MV-4-11 (cell line): ENCODE results near the gene WNT3A.

ENCODE experiments used
- DNase-seq: peaks from one replicate; lab custom pipeline; 2025; lab: John Stamatoyannopoulos, UW

Gene WNT3A

GRCh38 chr1:227999056-227999930 lies 7.5 kb upstream of the WNT3A start:
- peak; percentile 76 for DNase-seq

DNA sequence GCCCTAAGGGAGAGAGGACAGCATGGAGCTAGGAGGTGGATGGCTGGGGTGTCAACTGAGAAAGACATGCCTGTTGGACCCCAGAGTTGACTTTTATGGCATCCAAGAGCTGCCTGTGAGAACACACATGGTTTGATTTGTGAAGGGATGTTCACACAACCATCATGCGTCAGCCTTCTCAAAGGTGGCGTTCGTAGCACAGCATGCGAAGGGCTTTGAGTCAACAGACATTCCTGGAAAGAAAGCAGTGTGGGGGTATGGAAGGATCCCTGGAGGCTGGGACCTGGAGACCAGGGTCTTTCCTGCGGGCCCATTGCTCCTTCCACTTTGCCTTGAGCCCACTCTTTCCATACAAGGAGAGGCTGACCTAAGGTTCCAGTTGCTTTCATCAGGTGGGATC lies 6.4 kb upstream of the WNT3A start:
- DNase-seq = no peak

DNA sequence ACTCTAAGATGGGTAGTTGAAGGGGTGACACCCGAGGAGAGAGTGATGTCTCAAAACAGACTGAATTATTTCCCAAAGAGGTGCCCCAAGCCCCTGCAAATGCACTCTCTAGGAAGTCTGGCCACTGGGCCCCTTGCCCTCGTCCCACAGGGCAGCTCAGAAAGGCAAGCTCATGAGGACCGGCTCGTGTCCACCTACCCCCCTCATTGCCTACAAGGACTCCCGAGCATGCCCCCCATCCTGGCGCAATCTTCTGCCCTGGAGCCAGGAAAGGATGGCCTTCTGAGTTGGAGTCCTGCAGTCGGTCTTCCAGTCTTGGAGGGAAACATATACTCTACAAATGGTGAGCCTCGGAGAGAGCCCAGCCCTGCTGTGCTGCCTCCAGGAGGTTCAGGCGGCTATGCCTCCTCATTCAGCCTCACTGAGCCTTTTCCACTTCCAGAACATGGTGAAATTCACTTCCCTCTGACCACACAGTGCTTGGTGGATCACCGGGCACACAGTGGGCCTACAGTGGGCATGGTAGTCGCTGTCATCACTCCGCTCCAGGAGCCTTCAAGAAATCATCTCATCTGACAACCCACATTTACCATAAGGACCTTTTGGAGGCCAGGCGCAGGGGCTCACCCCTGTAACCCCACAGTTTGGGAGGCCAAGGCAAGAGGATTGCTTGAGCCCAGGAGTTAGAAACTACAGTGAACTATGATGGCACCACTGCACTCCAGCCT lies 5.8 kb upstream of the WNT3A start:
- no peak for DNase-seq

DNA sequence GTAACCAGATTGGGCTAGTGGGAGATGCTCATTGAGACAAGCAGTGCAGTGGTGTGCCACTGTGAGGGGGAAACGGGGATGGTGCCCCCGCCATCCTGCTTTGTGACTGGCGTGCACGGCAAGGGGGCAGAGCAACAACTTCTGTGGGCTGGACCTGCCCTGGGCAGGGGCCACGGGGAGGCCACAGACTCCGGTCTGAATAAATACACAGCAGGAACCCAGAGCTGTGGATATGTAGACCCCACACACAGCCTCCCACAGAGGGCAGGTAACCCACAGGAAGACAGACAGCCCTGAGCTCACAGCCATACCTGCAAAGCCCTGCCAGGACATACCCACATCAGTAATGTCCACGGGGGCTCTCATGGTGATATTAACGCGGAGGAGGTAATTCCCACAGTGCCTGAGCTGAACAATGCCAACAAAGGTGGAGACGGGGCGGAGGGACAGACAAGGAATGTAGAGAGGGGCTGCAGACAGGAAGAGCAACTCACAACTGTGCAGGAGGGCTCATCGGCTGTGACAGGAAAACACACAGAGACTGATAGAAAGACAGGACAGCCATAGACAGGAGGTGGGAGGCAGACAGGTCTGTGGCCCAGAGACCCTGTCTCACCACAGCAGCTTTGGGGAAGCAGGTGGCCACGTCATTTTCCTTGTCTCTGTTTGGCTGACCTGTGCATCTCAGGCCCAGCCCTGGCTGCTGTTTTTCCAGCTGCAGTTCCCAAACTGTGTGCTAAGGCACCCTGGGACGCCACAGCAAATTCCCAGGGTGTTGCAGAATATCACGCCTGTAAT lies 4.9 kb upstream of the WNT3A start:
- no peak for DNase-seq

GRCh38 chr1:228002792-228003191 lies 4.0 kb upstream of the WNT3A start:
- no peak for DNase-seq

- DNase-seq = no peak
These were observed 3.1 kb upstream of the WNT3A start for GRCh38 chr1:228003461-228004330.

GRCh38 chr1:228004331-228004855 lies 2.4 kb upstream of the WNT3A start:
- DNase-seq = no peak

GRCh38 chr1:228004856-228005462 lies 1.8 kb upstream of the WNT3A start:
- no peak for DNase-seq

- no peak for DNase-seq
These were observed 1.2 kb upstream of the WNT3A start for GRCh38 chr1:228005511-228006033.

- no peak for DNase-seq
These were observed 588 bp upstream of the WNT3A start for GRCh38 chr1:228006034-228006785.

DNA sequence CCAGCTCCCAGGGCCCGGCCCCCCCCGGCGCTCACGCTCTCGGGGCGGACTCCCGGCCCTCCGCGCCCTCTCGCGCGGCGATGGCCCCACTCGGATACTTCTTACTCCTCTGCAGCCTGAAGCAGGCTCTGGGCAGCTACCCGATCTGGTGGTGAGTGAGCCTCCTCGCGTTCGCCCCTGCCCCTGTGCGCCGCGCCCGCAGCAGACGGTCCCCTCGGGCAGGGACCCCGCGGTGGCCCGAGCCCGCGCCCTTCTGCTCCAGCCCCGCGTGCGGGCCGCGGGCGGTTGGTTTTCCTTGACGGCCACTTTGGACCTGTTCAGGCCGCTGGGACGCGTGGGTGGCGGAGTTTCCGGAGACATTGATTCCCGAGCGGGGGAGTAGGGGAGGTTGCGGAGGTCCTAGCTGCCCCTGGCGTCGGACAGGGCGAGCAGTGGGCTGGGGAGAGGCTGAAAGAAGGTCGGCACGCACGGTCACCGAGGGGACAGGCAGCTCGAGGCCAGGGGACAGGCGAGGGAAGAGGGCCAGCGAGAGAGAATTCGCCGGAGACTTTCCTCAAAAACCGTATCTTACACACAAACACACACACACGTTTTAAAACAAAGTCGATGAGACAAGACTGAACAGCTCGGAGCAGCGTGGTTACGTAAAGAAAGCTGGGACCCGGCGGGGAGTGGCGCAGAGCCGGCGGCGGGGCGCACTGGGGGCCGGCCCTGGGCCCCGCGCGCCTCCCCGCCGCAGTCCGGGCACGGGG lies 427 bp downstream of the WNT3A start:
- no peak for DNase-seq

DNA sequence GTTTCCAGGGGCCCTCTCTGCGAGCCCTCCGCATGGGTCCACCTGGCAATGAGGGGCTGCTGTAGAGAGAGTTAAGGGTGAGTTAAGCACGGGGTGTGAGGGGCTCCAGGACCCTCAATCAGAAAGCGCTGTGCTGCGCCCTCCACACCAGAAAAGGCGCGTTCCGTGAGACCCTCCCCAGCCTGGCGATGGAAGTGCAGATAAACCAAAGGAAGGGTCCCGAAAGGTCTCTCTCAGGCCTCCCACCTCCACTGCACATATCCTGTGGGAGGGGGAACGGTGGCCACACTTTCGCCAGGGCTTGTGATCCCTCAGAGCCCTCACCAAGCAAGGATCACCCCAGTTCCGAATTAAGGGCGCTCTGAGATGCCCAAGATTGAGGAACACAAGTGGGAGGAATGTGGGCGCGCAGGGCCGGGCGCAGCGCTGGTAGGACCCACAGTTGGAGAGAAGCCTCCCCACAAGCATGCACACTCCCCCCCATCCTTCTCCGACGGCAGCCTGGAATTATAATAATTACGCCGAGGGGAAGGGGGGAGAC lies 1.1 kb downstream of the WNT3A start:
- DNase-seq = no peak

- DNase-seq = no peak
These were observed 1.8 kb downstream of the WNT3A start for GRCh38 chr1:228008391-228009115.

DNA sequence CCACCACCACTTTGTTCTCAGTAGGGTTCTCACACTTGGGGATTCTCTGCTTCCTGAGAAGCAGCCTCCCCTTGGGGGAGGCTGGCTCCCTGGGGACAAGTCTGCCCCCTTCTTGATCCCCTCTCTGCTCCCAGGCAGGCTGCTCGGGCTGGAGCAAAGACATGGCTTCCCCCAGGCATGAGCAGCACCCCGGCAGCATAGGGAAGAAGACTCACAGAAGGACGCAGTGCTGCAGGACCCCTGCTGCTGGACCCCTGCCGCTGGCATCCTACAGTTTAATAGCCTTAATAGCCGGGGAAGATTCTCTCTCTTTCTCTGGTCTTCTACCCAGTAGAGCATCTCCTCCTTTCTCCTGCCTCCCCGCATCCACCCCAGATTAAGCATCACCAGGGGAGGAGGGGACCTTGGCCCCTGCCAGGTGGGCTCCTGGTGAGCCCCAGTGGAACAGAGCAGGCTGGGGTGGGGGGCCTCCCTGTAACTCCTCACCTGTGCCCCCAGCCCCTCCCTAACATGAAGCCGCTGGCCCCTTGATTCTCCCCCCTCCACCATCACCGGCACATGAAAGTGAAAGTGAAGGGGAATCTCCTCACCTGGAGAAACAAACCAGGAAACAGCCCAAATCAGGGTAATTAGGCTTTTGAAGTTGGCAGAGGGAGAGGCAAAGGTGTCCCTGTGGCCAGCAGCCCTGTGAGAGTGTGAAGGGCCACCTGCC lies 2.5 kb downstream of the WNT3A start:
- DNase-seq = no peak

GRCh38 chr1:228009828-228010775 lies 3.3 kb downstream of the WNT3A start:
- DNase-seq = no peak

- DNase-seq = no peak
These were observed 4.1 kb downstream of the WNT3A start for GRCh38 chr1:228010921-228011320.
